ENCODE results near the gene NRBF2.
"Not testable (repeated sequence)": the region's sequence is repeated elsewhere in the genome, so short reads cannot be mapped to it uniquely, and the experiment has no call there.

Gene NRBF2

DNA sequence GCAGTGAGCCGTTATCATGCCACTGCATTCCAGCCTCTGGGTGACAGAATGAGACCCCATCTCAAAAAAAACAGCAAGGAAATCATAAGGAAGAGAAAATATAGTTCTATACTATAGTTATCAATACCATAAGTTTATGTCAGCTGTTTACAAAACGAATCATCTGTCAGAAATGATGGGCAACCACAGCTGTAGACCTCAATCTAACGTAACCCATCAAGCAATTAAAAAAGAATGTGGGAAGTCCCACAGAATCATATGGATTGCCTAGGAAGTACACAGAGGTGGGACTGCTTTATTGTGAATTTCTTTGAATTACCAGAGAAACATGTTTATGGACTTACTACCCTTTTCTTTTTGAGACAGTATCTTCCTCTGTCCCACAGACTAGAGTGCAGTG, 6.9 kb downstream of the NRBF2 start:
- FAIRE-seq (no peak), DNase-seq (ENCODE audit: insufficient read length, low spot score) (no peak)
- TF ChIP-seq CTCF (IDR thresholded peaks at IDR 0.05; ENCODE audit: insufficient read depth, missing control alignments) = no peak

DNA sequence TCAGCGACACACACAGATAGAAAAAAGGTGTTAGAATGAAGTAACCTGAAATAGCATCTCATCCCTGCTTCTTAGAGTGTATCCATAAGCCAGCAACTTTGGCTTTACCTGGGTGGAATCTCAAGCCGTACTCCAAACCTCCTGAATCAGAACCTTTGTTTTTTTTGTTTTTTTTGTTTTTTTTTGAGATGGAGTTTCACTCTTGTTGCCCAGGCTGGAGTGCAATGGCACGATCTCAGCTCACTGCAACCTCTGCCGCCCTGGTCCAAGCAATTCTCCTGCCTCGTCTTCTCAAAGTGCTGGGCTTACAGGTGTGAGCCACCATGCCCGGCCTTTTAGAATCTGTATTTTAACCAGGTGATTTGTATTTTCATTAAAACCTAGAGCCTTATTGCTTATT, 9.0 kb downstream of the NRBF2 start:
- no peak for FAIRE-seq
- no peak for TF ChIP-seq CTCF (IDR thresholded peaks at IDR 0.05; ENCODE audit: insufficient read depth, missing control alignments)
- no peak for DNase-seq (ENCODE audit: insufficient read length, low spot score)

DNA sequence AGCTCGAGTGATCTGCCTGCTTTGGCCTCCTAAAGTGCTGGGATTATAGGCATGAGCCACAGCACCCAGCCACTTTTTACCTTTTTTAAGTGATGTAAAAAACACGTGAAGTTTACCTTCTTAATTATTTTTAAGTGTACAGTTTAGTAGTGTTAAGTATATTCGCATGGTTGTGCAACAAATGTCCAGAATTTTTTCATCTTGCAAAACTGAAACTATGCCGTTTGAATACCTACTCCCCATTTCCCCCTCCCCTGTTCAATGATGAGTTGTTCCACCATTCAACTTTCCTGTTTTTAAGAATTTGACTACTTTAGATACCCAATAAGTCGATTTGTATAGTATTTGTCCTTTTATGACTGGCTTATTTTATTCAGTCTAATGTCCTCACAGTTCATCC, 10.9 kb downstream of the NRBF2 start:
- no peak for FAIRE-seq
- no peak for TF ChIP-seq CTCF (IDR thresholded peaks at IDR 0.05; ENCODE audit: insufficient read depth, missing control alignments)
- no peak for DNase-seq (ENCODE audit: insufficient read length, low spot score)

DNA sequence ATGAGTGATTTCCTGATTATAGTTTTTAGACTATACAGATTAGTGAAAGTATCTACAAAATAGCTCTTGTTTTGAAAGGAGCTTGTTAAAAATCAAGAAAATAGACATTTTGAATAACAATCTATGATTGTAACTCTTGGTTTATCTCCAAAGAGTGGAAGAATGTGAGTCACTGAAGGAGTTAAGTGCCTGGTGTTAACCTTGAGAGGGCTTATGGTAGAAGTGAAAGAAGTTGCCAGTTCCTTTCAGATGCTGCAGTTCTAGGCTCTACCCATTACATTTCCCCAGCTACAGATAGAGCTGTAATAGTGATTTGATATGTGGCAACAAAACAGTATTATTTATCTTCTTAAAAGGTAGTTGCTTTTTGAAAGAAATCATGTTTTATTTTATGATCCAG, 12.7 kb downstream of the NRBF2 start:
- no peak for TF ChIP-seq CTCF (IDR thresholded peaks at IDR 0.05; ENCODE audit: insufficient read depth, missing control alignments)
- FAIRE-seq (no peak), DNase-seq (ENCODE audit: insufficient read length, low spot score) (no peak)

DNA sequence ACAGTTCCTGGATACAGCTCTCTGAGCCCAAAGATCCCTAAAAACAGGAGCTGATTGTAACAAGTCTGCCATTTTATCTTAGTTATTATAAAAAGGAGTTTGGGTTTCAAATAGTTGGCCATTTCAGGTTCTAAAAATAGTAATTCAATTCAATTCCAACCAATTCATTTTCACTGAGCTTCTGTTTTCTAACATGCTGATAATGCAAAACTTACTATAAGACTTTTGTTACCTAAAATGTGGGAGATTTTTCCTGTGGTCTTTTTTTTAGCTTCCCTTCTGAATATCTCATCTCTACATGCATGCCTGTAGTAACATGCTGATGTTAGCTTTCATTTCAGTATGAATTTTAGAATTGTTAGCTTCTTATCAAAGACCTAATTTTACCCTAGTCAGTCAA, 13.4 kb downstream of the NRBF2 start:
- DNase-seq (ENCODE audit: insufficient read length, low spot score) = no peak
- TF ChIP-seq CTCF (IDR thresholded peaks at IDR 0.05; ENCODE audit: insufficient read depth, missing control alignments) = no peak
- FAIRE-seq = no peak

DNA sequence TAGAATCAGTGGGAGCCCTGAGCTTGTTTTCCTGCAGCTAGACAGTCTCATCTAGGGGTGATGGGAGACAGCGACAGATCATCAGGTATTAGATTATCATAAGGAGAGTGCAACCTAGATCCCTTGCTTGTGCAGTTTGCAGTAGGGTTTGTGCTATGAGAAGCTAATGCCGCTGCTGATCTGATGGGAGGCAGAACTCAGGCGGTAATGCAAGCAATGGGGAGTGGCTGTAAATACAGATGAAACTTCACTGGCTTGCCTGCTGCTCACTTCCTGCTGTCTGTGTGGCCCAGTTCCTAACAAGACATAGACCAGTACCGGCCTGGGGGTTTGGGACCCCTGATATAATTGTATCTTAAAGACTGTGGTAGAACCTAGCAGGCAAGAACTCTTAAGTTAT, 17.6 kb downstream of the NRBF2 start:
- TF ChIP-seq CTCF (IDR thresholded peaks at IDR 0.05; ENCODE audit: insufficient read depth, missing control alignments) = no peak
- no peak for FAIRE-seq

DNA sequence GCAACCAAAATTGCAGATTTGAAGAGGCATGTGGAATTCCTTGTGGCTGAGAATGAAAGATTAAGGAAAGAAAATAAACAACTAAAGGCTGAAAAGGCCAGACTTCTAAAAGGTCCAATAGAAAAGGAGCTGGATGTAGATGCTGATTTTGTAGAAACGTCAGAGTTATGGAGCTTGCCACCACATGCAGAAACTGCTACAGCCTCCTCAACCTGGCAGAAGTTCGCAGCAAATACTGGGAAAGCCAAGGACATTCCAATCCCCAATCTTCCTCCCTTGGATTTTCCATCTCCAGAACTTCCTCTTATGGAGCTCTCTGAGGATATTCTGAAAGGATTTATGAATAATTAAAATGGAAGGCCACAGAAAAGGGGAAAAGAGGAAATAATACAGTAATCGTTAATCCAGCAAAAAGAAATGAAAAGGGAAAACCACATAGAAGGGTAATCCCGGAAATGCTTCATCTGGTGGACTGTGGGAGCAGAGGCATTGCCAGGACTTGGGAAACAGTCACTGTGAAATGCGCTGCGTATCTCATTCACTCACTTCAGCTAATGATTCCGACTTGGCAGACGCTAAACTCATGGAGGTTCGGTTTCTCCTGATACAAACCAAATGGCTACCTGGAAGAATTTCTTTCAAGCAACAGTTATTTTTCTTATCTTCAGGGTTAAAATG, 20.9 kb downstream of the NRBF2 start:
- FAIRE-seq; DNase-seq (ENCODE audit: insufficient read length, low spot score): not testable (repeated sequence)

More for the DNA sequence above, 17.6 kb downstream of the NRBF2 start:
- no peak for DNase-seq (ENCODE audit: insufficient read length, low spot score)
